ENCODE measurements around the gene MRPS18A. TPM values are rescaled to one million over a fixed set of nuclear protein-coding genes. Genes with fewer than 3 reads are reported as not detected.
"Not testable (repeated sequence)": the region's sequence is repeated elsewhere in the genome, so short reads cannot be mapped to it uniquely, and the experiment has no call there.

Gene MRPS18A
- total RNA-seq, 1 experiment from 2014 or later = 105 TPM

- CTCF ChIA-PET = interaction anchor here (2.2 kb wide), 1 partner anchor 38 kb away, joined by 6 read pairs; no protein-coding TSS in a partner anchor
- intact Hi-C loops (cut with micrococcal nuclease) = loop anchor here (2.0 to 10.0 kb wide), 4 partner anchors 32 to 102 kb away; no protein-coding TSS in a partner anchor
These were observed 21.2 kb downstream of the MRPS18A start for GRCh38 chr6:43666196-43666920.

GRCh38 chr6:43665376-43665775 lies 22.2 kb downstream of the MRPS18A start:
- H3K9me3 ChIP-seq (ENCODE audit: low read length) = 0 out of 2 replicates have a peak, but pooled peaks cover 5% of the 10 kb centered on the region
- H3K27ac ChIP-seq (ENCODE audit: low read length) = no peak overlapping the region
- TF ChIP-seq EZH2 (IDR thresholded peaks at IDR 0.05; ENCODE audit: low read length, unreplicated experiment) (no peak), EZH2phosphoT487 (IDR thresholded peaks at IDR 0.05; ENCODE audit: borderline replicate concordance, low read length) (no peak)
- TF ChIP-seq, protein P1, sequence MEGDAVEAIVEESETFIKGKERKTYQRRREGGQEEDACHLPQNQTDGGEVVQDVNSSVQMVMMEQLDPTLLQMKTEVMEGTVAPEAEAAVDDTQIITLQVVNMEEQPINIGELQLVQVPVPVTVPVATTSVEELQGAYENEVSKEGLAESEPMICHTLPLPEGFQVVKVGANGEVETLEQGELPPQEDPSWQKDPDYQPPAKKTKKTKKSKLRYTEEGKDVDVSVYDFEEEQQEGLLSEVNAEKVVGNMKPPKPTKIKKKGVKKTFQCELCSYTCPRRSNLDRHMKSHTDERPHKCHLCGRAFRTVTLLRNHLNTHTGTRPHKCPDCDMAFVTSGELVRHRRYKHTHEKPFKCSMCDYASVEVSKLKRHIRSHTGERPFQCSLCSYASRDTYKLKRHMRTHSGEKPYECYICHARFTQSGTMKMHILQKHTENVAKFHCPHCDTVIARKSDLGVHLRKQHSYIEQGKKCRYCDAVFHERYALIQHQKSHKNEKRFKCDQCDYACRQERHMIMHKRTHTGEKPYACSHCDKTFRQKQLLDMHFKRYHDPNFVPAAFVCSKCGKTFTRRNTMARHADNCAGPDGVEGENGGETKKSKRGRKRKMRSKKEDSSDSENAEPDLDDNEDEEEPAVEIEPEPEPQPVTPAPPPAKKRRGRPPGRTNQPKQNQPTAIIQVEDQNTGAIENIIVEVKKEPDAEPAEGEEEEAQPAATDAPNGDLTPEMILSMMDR (conservative IDR thresholded peaks at IDR 0.05; ENCODE audit: low read depth, low read length) = no peak
- DNase-seq = peak; percentile 75
- POLR2A ChIA-PET (ENCODE audit: unreplicated experiment) = no interaction called here
- H3K27me3 ChIP-seq (ENCODE audit: low read length) = no peaks in the 10 kb centered on the region
- H3K9me2 ChIP-seq (replicated peaks; ENCODE audit: low read length) = no peaks in the 10 kb centered on the region
- no peak overlapping the region for H2AFZ ChIP-seq (ENCODE audit: low read length)
- no peaks in the 10 kb centered on the region; the same call in 1 of the 2 replicates for H3K36me3 ChIP-seq (ENCODE audit: low read depth, low read length)
- CTCF ChIA-PET = interaction anchor here (0.5 kb wide), 1 partner anchor 307 kb away, joined by 5 read pairs; no protein-coding TSS in a partner anchor
- peak; percentile 6; the same call in 1 of the 2 replicates for ATAC-seq
- H3K4me1 ChIP-seq (ENCODE audit: insufficient read depth, low read length) = peaks cover 39% of the 10 kb centered on the region
- intact Hi-C loops (cut with micrococcal nuclease) = loop anchor here (5.0 to 10.0 kb wide), 2 partner anchors 59 to 87 kb away; no protein-coding TSS in a partner anchor
- peak overlapping the region; percentile 43 for H3K4me2 ChIP-seq (ENCODE audit: low read length)
- no TSS peak for BruUV-seq (replicated peaks)
- no peaks in the 10 kb centered on the region for H3K79me2 ChIP-seq (ENCODE audit: low read length)
- no peak overlapping the region for H3K4me3 ChIP-seq (ENCODE audit: low read length)
- no peaks in the 10 kb centered on the region for H3F3A ChIP-seq (ENCODE audit: low read length, unreplicated experiment)
- no peaks in the 10 kb centered on the region for H4K20me1 ChIP-seq (ENCODE audit: low read length)
- H3K9ac ChIP-seq (ENCODE audit: low read length) = no peak overlapping the region

More at GRCh38 chr6:43666196-43666920, 21.2 kb downstream of the MRPS18A start:
- DNase-seq (peak; percentile 3), ATAC-seq (no peak)
- no peak overlapping the region for H3K4me2 ChIP-seq (ENCODE audit: low read length)
- TF ChIP-seq EZH2 (IDR thresholded peaks at IDR 0.05; ENCODE audit: low read length, unreplicated experiment) = no peak
- TF ChIP-seq EZH2phosphoT487 (IDR thresholded peaks at IDR 0.05; ENCODE audit: borderline replicate concordance, low read length) = no peak
- TF ChIP-seq, protein P1 (conservative IDR thresholded peaks at IDR 0.05; ENCODE audit: low read depth, low read length) = no peak
- H3K79me2 ChIP-seq (ENCODE audit: low read length) = no peaks in the 10 kb centered on the region
- H3K4me3 ChIP-seq (ENCODE audit: low read length) = no peak overlapping the region
- no TSS peak for BruUV-seq (replicated peaks)
- H4K20me1 ChIP-seq (ENCODE audit: low read length) = no peaks in the 10 kb centered on the region
- H3K36me3 ChIP-seq (ENCODE audit: low read depth, low read length) = no peaks in the 10 kb centered on the region; the same call in 1 of the 2 replicates
- no peak overlapping the region for H3K27ac ChIP-seq (ENCODE audit: low read length)
- H3K9me3 ChIP-seq (ENCODE audit: low read length) = no peaks in the 10 kb centered on the region
- H2AFZ ChIP-seq (ENCODE audit: low read length) = no peak overlapping the region
- POLR2A ChIA-PET (ENCODE audit: unreplicated experiment) = interaction anchor here (0.7 kb wide), 1 partner anchor 38 kb away, joined by 3 read pairs; no protein-coding TSS in a partner anchor
- no peaks in the 10 kb centered on the region for H3K9me2 ChIP-seq (replicated peaks; ENCODE audit: low read length)
- no peak overlapping the region for H3K9ac ChIP-seq (ENCODE audit: low read length)
- H3K27me3 ChIP-seq (ENCODE audit: low read length) = no peaks in the 10 kb centered on the region
- H3F3A ChIP-seq (ENCODE audit: low read length, unreplicated experiment) = no peaks in the 10 kb centered on the region
- peaks cover 46% of the 10 kb centered on the region for H3K4me1 ChIP-seq (ENCODE audit: insufficient read depth, low read length)

- BruUV-seq (replicated peaks); H4K20me1 ChIP-seq (ENCODE audit: low read length); CTCF ChIA-PET; H3K27ac ChIP-seq (ENCODE audit: low read length); H2AFZ ChIP-seq (ENCODE audit: low read length); H3K9me2 ChIP-seq (replicated peaks; ENCODE audit: low read length); H3K4me2 ChIP-seq (ENCODE audit: low read length); H3F3A ChIP-seq (ENCODE audit: low read length, unreplicated experiment); H3K9ac ChIP-seq (ENCODE audit: low read length); H3K36me3 ChIP-seq (ENCODE audit: low read depth, low read length); H3K79me2 ChIP-seq (ENCODE audit: low read length); DNase-seq; H3K27me3 ChIP-seq (ENCODE audit: low read length); POLR2A ChIA-PET (ENCODE audit: unreplicated experiment); ATAC-seq; H3K9me3 ChIP-seq (ENCODE audit: low read length); H3K4me3 ChIP-seq (ENCODE audit: low read length): not testable (repeated sequence)
- intact Hi-C loops (cut with micrococcal nuclease) = loop anchor here (10.0 kb wide), 1 partner anchor 62 kb away; no protein-coding TSS in a partner anchor
- H3K4me1 ChIP-seq (ENCODE audit: insufficient read depth, low read length) = peaks cover 16% of the 10 kb centered on the region
These were observed 24.6 kb downstream of the MRPS18A start for GRCh38 chr6:43662948-43663347.

All from PC-3 (cell line).